ENCODE data around the gene BANP.
"Not testable (repeated sequence)": the region's sequence is repeated elsewhere in the genome, so short reads cannot be mapped to it uniquely, and the experiment has no call there.

DNA sequence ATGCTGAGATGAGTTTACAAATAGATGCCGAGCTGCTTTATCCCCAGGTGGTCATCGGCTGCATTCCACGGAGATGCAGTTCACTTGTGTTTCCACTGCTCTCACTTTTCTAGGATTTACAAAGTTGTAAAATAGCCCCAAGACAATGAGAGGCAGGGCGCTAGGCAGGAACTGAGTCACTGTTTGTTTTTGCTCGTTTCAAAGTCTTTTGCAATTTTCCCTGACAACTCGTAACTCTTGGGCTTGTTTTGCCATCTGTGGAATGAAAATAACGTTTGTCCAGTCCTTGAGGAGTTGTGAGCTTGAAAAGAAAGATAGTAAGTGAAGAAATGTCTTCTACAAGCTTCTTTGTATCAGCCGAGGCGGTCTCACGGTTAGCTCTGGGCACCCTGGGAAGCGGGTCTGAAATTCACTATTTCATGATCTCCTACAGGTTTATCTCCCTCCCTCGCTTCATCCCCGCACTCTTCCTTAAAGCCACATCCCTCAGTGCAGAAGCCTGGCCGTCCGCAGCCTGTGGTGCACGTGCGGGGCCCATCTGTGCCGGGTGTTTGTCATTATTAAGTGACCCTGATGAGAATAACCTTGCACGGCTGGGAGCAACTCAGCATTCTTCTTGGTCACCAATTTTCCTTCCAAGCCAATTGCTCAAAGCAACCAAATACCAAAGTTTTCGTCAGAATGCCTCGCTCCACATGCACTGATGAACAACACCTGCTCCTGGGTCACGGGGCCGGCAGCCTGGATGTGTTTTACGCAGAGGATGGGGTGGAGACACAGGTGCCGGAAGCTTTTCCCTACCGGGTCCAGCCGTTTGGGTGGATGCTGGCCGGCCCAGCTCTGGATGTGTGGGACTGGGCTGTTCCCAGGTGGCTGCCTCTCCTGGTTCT lies 167.9 kb downstream of the BANP start:
- not testable (repeated sequence) for TF ChIP-seq POLR2A (IDR thresholded peaks at IDR 0.05; ENCODE audit: low read length); GATA1 (IDR thresholded peaks at IDR 0.05; ENCODE audit: low read depth, low read length)

Data from erythroblast (primary cell).